Activated naive CD4-positive, alpha-beta T cell treated with anti-CD3 and anti-CD28 coated beads, Interleukin-2, amount 50 U/mL, for 16 hours (primary cell): ENCODE results near the gene UBE2E3.
A peak's percentile ranks its signal among the peaks of the same experiment; 100 is the strongest.

Experiments used
- DNase-seq: peaks from one replicate; pipeline ENCODE4 v3.0.0-alpha.2; 2020

UBE2E3 gene

DNA sequence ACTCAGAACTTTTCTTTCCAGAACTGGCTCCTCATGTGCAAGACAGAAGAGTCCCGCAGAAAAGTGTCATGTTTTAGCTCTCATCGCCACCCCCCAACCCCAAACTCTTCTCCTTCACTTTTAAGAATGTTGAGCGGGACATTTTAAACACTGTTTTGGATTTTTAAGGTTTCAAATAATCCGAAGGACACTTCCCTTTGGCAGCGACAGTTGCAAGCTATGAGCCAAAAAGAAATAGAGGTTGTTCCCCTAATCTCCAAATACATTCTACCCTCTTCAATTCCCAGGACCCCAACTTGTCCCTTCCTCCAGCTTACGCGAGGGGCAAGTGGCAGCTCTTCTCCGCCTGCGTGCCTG, 678 bp upstream of the UBE2E3 start:
- no peak for DNase-seq

DNA sequence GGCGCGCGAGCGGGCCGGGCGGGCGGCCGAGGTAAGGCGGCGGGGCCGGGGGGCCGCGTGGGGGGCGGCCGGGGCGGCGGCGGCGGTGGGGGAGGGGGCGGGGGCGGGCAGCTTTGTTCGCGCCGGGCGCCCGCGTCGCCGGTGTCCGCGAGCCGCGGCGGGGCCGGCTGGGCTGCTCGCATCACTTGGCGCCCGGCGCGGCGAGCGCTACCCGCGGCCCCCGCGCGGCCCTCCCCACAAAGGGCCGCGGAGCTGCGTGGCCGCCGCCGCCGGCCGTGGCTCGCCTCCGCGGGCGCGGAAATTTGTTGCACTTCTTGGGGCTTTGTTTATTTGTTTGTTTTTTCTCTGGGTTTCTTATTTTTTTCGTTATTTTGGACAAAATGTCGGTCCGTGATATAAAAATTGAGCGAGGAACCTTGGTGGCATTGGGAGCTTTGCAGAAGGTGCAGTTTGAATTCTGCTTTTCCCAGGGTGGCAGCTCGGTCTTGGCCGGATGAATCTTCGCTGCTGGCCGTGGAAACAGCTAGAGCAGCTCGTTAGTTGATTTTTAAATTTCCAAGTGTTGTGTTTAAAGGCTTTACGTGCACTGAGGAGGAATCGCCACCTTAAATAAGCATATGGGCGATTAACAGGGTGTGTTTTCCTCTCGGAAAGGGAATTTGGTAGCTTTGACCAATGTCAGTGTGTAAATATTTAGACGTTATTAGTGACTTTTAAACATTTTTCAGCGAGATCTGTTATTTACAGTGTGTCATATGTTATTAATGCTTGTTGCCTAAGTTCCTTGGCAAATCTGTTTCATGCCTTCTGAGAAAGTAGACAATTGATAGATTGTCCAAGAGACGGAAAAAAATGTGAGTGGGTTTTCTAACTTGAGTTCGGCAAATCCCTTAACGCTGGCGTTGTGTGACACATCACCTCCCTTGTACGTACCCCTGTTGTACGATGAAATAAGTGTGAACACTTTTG, 822 bp downstream of the UBE2E3 start:
- DNase-seq = peak; percentile 21

DNA sequence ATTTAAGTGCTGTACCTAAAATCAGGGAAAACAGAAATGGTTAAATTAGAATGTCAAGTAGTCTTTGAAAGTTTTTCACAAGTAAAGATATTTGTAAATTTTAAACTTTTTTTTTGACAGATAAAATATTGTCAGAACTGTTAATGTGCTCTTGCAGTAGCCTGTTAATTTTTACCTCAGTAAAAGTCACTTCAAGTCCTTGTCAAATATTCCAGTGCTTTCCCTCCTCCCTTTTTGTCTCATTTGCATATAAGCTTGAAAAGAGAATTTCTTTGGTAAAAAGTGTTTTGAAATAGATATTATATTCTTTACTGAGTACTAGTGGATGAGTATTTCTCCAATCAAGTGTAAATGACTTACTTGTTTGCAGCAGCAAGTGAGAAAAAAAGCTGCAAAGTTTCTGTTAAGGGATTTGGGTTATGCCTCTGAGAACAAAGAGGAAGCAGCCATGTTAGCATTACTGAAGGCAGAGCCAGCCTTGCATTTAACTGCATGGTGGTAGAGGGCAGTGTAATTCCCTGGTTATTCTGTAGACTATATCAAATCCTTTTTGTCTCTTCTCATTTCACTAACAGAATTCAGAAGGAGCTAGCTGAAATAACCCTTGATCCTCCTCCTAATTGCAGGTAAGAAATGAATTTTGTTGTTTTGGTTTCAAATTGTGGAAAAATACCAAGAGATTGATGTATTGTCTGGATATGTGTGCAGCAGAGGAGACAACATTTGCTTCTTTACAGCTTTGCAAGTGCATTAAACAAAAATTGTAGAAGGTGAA, 3.2 kb downstream of the UBE2E3 start:
- no peak for DNase-seq

DNA sequence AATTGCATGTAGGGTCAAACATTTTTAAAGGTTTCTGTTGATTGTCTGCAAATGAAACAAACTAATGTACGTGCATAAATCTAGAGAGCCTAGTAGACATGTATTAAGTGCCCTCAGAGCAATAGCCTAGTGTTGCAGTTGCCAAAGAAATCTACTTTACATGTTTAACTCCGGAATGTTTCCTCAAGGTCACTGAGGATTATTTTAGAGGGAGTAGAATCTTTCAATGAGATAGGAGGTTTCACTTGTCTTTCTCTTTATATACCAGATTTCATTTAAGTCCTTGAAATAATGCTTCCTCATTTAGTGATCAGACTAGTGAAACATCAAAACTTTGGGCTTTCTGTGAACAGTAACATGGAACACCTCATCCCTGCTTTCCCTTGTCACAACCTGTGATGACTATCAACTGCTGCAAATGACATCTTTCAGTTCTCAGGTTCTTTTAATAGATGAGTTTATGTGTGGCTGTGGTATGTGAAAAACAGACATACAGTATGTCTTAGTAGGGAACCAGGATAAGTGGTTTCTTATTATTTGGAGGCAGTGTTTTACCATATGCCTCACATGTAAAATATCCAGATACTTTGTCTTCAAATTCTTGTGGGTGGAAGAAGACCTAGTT, 5.5 kb downstream of the UBE2E3 start:
- no peak for DNase-seq

- no peak for DNase-seq
Measured at GRCh38 chr2:180987146-180987545, 6.7 kb downstream of the UBE2E3 start.

- no peak for DNase-seq
Measured at GRCh38 chr2:180990337-180990736, 9.9 kb downstream of the UBE2E3 start.

GRCh38 chr2:180990794-180991193, 10.4 kb downstream of the UBE2E3 start:
- no peak for DNase-seq

DNA sequence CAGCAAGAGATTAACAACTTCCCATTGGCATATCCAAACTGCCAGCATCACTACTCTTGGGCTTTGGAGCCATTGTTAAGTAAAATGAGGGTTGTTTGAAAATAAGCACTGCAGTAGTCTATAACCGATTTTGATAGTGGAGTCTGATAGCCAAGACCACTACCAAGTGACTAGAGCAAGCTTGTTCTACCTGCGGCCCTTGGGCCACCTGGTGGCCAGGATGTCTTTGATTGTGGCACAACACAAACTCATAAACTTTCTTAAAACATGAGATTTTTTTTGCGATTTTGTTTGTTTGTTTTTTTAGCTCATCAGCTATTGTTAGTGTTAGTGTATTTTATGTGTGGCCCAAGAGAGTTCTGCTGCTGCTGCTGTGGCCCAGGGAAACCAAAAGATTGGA, 11.0 kb downstream of the UBE2E3 start:
- no peak for DNase-seq

GRCh38 chr2:180991820-180992219, 11.4 kb downstream of the UBE2E3 start:
- DNase-seq = no peak

DNA sequence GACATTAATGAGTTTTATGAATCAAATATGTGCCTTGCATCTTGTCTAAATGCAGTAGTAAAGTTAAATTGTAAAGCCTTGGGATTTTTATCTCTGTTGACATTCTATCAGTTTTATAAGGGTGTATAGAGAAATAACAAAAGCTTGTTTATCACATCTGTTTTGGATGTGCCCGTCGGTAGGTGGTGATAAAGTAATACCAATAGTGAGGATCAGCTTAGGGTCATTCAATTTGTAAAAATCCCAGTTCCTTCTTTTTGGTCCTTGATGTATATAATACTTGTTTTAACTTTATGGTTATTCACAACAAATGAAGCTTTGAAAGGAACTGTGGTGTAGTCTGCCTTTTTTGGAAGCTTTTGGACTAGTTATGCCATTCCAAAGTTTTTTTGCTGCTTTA, 12.6 kb downstream of the UBE2E3 start:
- no peak for DNase-seq

- DNase-seq = no peak
Measured at GRCh38 chr2:180999274-180999964, 19.0 kb downstream of the UBE2E3 start.

GRCh38 chr2:181004647-181005325, 24.4 kb downstream of the UBE2E3 start:
- DNase-seq = no peak

DNA sequence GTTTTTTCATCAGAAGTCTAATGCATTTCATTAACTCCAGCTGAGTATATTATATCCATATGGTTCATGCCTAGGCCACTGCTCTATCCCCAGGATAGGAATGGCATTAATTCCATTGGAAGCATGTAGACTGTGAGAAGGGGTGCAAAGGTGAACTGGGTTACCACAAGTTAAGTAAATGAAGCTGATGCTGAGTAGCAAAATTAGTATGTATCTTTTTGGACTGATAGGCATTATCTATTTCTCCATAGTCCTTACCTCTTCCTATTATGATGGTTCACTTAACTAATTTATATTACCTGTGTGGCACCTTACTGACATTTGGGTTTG, 24.9 kb downstream of the UBE2E3 start:
- no peak for DNase-seq

DNA sequence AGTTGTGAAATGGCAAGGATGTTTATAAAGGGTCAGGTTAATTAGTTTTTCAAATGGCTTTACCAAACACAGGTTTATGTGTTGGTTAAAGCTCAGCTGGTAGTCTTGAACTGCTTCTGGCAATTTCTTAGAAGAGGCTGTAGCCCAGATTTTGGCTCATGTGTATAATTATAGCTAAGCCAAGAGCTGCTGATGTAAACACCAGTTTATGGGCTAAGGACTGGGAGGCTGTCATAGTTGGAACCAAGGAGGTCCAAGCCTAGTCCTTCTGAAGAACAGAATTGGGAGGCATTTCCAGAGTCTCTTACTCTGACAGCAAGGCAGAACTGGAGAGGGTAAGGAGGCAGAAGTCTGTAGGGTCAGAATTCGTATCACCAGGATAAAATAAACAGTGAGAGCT, 25.4 kb downstream of the UBE2E3 start:
- no peak for DNase-seq

DNA sequence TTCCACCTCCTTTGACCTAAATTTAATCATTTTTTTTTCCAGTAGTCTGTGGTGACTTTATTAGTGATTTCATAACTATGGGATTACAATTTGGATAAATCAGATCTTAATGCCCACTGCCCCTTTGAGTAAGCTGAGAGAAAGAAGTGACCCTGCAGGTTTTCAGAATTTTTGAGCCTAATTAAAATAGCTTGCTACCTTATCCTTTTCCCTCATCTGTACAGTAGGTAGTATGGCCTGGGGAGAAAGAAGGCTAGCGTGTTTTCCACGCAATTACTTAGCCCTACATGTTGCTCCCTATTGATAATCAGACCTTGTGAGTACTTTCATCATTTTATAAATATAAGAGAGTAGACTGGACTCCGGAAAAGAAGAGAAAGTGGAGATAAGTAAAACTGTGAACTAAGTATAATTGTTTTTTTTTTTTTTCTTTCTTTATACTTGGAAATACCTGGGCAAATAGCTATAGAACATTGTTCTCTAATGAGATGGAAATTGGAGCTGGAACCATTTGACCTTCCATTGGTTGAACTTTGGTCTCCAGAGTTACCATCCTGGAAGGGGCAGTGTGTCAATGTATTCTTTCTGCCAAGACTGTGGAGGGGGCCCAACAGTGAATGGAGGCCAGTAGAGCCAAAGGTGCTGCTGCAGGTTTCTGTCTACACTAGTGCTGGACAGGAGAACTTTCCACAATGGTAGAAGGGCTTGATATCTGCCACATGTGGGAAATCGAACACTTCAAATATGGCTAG, 26.9 kb downstream of the UBE2E3 start:
- no peak for DNase-seq

DNA sequence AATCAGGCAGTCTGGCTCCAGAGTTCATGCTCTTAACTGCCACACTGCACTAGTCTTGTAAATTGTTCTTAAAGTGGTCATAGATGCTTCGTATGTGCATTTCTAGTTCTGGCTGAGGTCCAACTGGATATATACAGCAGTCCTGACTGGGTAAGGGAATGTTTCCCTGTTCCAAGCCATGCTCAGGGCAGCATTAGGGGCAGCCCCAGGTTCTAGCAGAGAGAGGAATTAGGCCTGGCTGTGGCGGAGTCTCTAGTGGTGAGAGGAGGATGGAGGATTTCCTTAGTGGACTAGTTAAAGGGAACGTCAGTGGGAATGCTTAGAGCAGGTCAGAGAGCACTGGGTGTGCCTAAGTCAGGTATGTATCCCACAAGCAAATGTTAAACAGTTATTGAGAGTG, 28.0 kb downstream of the UBE2E3 start:
- DNase-seq = no peak

- DNase-seq = no peak
Measured at GRCh38 chr2:181021199-181021789, 40.9 kb downstream of the UBE2E3 start.

DNA sequence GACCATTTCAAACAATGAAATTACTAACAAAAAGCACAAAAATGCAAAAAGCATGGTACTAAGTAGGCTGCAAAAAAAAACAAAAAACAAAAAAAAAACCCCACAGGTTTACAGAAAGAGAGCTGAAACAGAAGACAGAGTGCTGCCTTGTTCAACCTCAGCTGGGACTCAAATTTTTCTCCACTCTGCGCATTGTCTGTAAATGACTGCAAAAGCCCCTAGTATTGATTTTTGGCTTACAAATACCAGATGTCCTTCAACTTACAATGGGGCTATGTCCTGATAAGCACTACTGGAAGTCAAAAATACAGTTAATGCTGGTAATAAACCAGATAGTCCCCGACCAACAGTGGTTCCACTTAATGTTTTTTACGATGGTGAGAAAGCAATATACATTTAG, 42.2 kb downstream of the UBE2E3 start:
- no peak for DNase-seq

GRCh38 chr2:181025004-181025403, 44.6 kb downstream of the UBE2E3 start:
- no peak for DNase-seq

GRCh38 chr2:181036445-181036844, 56.0 kb downstream of the UBE2E3 start:
- DNase-seq = no peak

DNA sequence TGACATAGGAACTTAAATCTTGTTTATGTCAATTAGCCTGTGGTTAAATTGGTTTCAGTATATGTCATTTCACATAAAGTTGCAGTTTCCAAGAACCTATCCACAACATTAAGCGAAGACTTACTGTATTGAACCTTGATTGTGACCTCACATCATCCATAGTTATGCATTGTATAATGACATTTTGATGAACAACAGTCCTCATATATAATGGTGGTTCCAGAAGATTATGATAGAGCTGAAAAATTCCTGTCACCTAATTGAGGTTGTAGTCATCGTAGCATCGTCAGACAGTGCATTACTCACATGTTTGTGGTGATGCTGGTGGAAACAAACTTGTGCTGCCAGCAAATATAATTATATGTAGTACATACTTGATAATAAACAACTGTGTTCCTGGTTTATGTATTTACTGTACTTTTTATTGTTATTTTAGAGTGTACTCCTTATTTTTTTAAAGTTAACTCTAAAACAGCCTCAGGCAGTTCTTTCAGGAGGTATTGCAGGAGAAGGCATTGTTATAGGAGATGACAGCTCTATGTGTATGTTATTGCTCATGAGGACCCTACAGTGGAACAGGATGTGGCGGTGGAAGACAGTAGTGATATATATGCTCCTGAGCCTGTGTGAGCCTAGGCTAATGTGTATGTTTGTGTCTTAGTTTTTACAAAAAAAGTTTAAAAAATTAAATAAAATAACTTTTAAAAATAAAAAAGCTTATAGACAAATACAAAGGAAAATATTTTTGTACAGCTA, 56.6 kb downstream of the UBE2E3 start:
- DNase-seq = no peak
